ENCODE measurements around the gene FAM131B.
A peak's percentile ranks its signal among the peaks of the same experiment; 100 is the strongest.

The FAM131B gene

DNA sequence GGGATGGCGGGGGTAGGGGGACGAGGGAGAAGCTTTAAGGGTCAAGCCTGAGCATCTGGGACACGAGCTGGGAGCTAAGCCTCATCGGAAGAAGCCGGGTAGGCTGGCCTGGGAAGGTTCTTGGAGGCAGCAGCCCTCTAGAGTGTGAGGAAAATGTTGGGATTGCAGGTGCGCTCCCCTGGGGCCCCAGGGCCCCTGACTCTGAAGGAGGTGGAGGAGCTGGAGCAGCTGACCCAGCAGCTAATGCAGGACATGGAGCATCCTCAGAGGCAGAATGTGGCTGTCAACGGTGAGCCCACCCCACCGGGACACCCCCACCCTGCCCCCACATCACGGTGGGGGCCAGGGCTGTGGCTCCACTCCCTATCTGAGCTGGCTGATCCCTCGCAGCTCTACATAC is 25.5 kb upstream of the FAM131B start:
- H3K4me3 ChIP-seq (ENCODE audit: low read depth, low read length): no peak overlapping the region
- ChIA-PET POLR2A (interaction anchor here (1.0 to 1.6 kb wide), 2 partner anchors 19 to 148 kb away, joined by 4 to 8 read pairs; no protein-coding TSS in a partner anchor), CTCF (interaction anchor here (1.2 to 3.3 kb wide), 5 partner anchors 8 to 148 kb away, joined by 3 to 20 read pairs (median 4); partner anchors contain the start of gene ZYX)
- no peak for TF ChIP-seq CTCF (IDR thresholded peaks at IDR 0.05; ENCODE audit: insufficient read depth, low read length, missing control alignments)
- no peak for DNase-seq (ENCODE audit: low read depth, low spot score)

GRCh38 chr7:143387156-143387975 is 24.9 kb upstream of the FAM131B start:
- H3K4me3 ChIP-seq (ENCODE audit: low read depth, low read length): no peak overlapping the region; the same call in 1 of the 2 replicates
- no peak for TF ChIP-seq CTCF (IDR thresholded peaks at IDR 0.05; ENCODE audit: insufficient read depth, low read length, missing control alignments)
- ChIA-PET CTCF (interaction anchor here (1.2 to 3.3 kb wide), 5 partner anchors 7 to 147 kb away, joined by 3 to 20 read pairs (median 4); partner anchors contain the start of gene ZYX), POLR2A (interaction anchor here (1.0 to 1.6 kb wide), 2 partner anchors 20 to 147 kb away, joined by 4 to 8 read pairs; no protein-coding TSS in a partner anchor)
- DNase-seq (ENCODE audit: low read depth, low spot score): no peak

DNA sequence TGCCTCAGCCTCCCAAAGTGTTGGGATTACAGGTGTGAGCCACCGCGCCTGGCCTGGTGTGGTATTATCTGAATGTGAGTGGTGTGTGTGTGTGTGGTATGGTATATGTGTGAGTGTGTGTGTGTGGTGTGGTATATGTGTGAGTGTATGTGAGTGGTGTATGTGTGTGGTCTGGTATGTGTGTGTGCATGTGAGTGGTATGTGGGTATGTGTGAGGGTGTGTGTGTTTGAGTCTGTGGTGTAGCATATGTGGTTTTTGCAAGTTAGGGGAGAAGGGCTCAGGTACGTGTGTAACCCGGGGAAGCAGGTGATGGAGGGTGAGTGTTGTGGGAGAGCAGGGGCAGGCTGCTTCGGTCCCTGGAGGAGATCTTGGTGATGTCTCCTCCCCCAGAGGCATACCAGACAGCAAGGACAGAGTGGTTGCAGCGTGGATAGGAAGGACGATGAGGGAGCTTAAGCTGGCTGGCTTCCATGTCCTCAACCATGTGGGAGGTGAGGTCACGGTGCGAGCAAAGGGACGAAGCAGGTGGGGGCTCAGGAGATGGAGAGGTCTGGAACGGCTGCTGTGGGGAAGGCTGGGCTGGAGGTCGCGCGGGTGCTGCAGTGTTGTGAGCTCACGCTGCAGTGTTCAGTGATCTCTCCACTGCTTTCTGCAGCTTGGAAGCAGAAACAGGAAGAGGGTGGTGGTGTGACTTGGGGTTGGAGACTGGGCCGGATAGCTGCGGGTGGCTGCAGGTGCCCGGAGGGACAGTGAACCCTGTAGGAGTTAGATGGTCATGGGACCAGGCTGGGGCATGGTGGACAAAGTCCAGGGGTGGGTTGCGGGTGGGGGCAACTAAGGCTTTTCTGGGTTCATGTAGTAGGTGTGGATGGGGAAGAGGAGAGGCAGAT is 23.6 kb upstream of the FAM131B start:
- DNase-seq (ENCODE audit: low read depth, low spot score): no peak
- POLR2A ChIA-PET: no interaction called here
- no peak for TF ChIP-seq CTCF (IDR thresholded peaks at IDR 0.05; ENCODE audit: insufficient read depth, low read length, missing control alignments)
- CTCF ChIA-PET: interaction anchor here (0.6 kb wide), 1 partner anchor 364 kb away, joined by 3 read pairs; no protein-coding TSS in a partner anchor
- H3K4me3 ChIP-seq (ENCODE audit: low read depth, low read length): peak overlapping the region; percentile 39

- H3K4me3 ChIP-seq (ENCODE audit: low read depth, low read length): peak overlapping the region; percentile 91
- ChIA-PET CTCF (interaction anchor here (0.9 to 2.8 kb wide), 6 partner anchors 10 to 515 kb away, joined by 3 to 17 read pairs (median 4); no protein-coding TSS in a partner anchor), POLR2A (interaction anchor here (1.4 to 7.0 kb wide), 2 partner anchors 8 to 97 kb away, joined by 3 to 104 read pairs; partner anchors contain the start of gene CASP2)
- no peak for DNase-seq (ENCODE audit: low read depth, low spot score)
- no peak for TF ChIP-seq CTCF (IDR thresholded peaks at IDR 0.05; ENCODE audit: insufficient read depth, low read length, missing control alignments)
Observed at GRCh38 chr7:143384661-143385631, 22.4 kb upstream of the FAM131B start.

DNA sequence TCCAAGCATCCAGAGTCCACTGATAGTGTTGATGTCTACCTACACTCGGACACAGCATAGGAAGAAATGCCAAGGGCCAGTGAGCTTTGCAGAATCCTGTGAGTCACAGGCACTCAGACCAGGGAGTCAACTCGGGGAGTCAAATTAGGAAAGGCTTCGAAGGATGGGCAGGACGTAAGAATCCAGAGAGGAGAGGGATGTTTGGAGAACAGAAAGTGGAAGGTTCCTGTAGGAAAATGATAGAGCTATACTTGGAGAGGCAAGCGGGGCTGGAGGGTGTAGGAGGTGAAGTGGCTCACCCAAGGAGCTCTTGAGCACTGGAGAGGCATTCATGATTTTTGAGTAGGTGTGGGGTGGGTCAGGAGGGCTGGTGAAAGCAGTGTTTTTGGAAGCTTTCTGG is 21.6 kb upstream of the FAM131B start:
- ChIA-PET POLR2A (interaction anchor here (0.9 to 7.0 kb wide), 3 partner anchors 9 to 135 kb away, joined by 3 to 104 read pairs (median 3); partner anchors contain the start of gene CASP2), CTCF (interaction anchor here (0.9 to 2.8 kb wide), 8 partner anchors 9 to 516 kb away, joined by 3 to 17 read pairs (median 4); no protein-coding TSS in a partner anchor)
- DNase-seq (ENCODE audit: low read depth, low spot score): no peak
- H3K4me3 ChIP-seq (ENCODE audit: low read depth, low read length): peak overlapping the region; percentile 91
- no peak for TF ChIP-seq CTCF (IDR thresholded peaks at IDR 0.05; ENCODE audit: insufficient read depth, low read length, missing control alignments)
